Neural progenitor cell (in vitro differentiated cells): ENCODE results near the gene STN1. TPM values are rescaled to one million over a fixed set of nuclear protein-coding genes. Genes with fewer than 3 reads are reported as not detected.

Experiments used
- DNase-seq: peaks from one replicate; pipeline ENCODE4 v3.0.0-alpha.2; 2016; ENCODE audit warnings: low spot score
- H2AFZ ChIP-seq: fragments of 200-600 bp; sonication (generic); replicated peaks from 2 replicates; pipeline ENCODE4 v1.6.1; 2016; ENCODE audit warnings: antibody characterized with exemption
- H3F3A ChIP-seq: fragments of 200-600 bp; sonication (generic); 2 replicates; pipeline ENCODE4 v1.6.1; 2016; ENCODE audit warnings: antibody characterized with exemption, low read depth
- H3K27ac ChIP-seq: fragments of 200-600 bp; sonication (generic); 2 replicates; pipeline ENCODE4 v1.5.1; 2016; ENCODE audit warnings: mild to moderate bottlenecking
- H3K27me3 ChIP-seq: fragments of 200-600 bp; sonication (generic); 2 replicates; pipeline ENCODE4 v1.6.1; 2016; ENCODE audit warnings: mild to moderate bottlenecking, moderate library complexity
- H3K36me3 ChIP-seq: fragments of 200-600 bp; sonication (generic); 2 replicates; pipeline ENCODE4 v1.5.1; 2016
- H3K4me1 ChIP-seq: fragments of 200-600 bp; sonication (generic); 2 replicates; pipeline ENCODE4 v1.6.1; 2016; ENCODE audit warnings: mixed run types
- H3K4me2 ChIP-seq: fragments of 200-600 bp; sonication (generic); 2 replicates; pipeline ENCODE4 v1.6.1; 2016
- H3K4me3 ChIP-seq: fragments of 200-600 bp; sonication (generic); 2 replicates; pipeline ENCODE4 v1.5.1; 2016
- H3K79me2 ChIP-seq: fragments of 200-600 bp; sonication (generic); 2 replicates; pipeline ENCODE4 v1.6.1; 2016; ENCODE audit warnings: low read depth
- H3K9ac ChIP-seq: fragments of 200-600 bp; sonication (generic); 2 replicates; pipeline ENCODE4 v1.6.1; 2016
- H3K9me3 ChIP-seq: fragments of 200-600 bp; sonication (generic); 2 replicates; pipeline ENCODE4 v1.5.1; 2016; ENCODE audit warnings: low read depth
- H4K20me1 ChIP-seq: fragments of 200-600 bp; sonication (generic); 2 replicates; pipeline ENCODE4 v1.6.1; 2016; ENCODE audit warnings: low read depth
- H3K27ac Mint-ChIP-seq: 3 replicates; pipeline ENCODE4 v1.8.0; 2021; ENCODE audit warnings: mixed read lengths
- H3K27me3 Mint-ChIP-seq: 2 replicates; pipeline ENCODE4 v1.8.0; 2022; ENCODE audit warnings: low read depth, mild to moderate bottlenecking, inconsistent platforms, moderate library complexity, mixed read lengths; ENCODE audit not compliant: insufficient read depth
- H3K36me3 Mint-ChIP-seq: 3 replicates; pipeline ENCODE4 v1.8.0; 2021; ENCODE audit warnings: mixed read lengths
- H3K4me1 Mint-ChIP-seq: 3 replicates; pipeline ENCODE4 v1.8.0; 2021; ENCODE audit warnings: mixed read lengths
- H3K4me3 Mint-ChIP-seq: 3 replicates; pipeline ENCODE4 v1.8.0; 2021; ENCODE audit warnings: mild to moderate bottlenecking, moderate library complexity, mixed read lengths
- H3K9me3 Mint-ChIP-seq: 3 replicates; pipeline ENCODE4 v1.8.0; 2020; ENCODE audit warnings: mixed read lengths
- EZH2 ChIP-seq: fragments of 200-600 bp; sonication (generic); IDR thresholded peaks from 2 replicates; pipeline ENCODE4 v1.6.1; 2017; ENCODE audit warnings: antibody characterized with exemption, mild to moderate bottlenecking, moderate library complexity
- EZH2phosphoT487 ChIP-seq: fragments of 200-600 bp; sonication (generic); IDR thresholded peaks from 2 replicates; pipeline ENCODE4 v1.6.1; 2017; ENCODE audit warnings: antibody characterized with exemption
- total RNA-seq: library from RNA; depleted of rRNA; stranded (reverse); fragments of >200 nt; gene quantifications from 2 replicates; pipeline ENCODE4 v1.2.3, GENCODE V29; 2015; ENCODE audit warnings: low replicate concordance
- TF ChIP-seq, protein P1 (sequence below): fragments of 200-600 bp; sonication (generic); IDR thresholded peaks from 2 replicates; pipeline ENCODE4 v1.5.1; 2017; ENCODE audit warnings: antibody characterized with exemption, mild to moderate bottlenecking

The STN1 gene
- total RNA-seq, 1 donor from 2014 or later: 32.0 TPM

DNA sequence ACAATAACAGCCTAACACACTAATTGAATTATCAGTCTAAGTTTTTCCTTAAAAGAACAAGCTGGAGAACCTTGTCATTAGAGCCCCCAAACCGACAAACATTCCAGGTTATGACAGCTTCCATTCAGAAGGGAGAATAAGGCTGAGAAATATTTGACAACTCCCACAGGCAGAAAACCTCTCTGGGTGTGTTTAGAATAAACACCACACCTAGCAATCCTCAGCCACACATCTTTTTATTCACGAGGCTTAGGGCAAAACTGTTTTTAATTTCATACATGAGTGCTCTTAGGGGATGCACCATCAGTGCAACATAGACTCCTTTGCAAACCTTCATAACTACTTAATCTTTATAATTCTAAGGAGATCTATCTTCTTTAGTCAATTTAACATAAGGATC lies 24.2 kb downstream of the STN1 start:
- Mint-ChIP-seq H3K27me3 (no peaks in the 10 kb centered on the region), H3K4me1 (peaks cover 33% of the 10 kb centered on the region), H3K27ac (no peak overlapping the region), H3K9me3 (no peaks in the 10 kb centered on the region), H3K4me3 (no peak overlapping the region), H3K36me3 (peaks cover 13% of the 10 kb centered on the region)
- H3K4me3 ChIP-seq: no peak overlapping the region
- H3F3A ChIP-seq: no peaks in the 10 kb centered on the region
- H3K27ac ChIP-seq: no peak overlapping the region
- no peaks in the 10 kb centered on the region for H3K9me3 ChIP-seq
- no peak overlapping the region for H3K9ac ChIP-seq
- no peaks in the 10 kb centered on the region for H4K20me1 ChIP-seq
- H3K4me2 ChIP-seq: no peak overlapping the region
- H3K4me1 ChIP-seq: peaks cover 13% of the 10 kb centered on the region
- H3K36me3 ChIP-seq: no peaks in the 10 kb centered on the region
- no peak for DNase-seq
- TF ChIP-seq EZH2: no peak
- TF ChIP-seq, protein P1, sequence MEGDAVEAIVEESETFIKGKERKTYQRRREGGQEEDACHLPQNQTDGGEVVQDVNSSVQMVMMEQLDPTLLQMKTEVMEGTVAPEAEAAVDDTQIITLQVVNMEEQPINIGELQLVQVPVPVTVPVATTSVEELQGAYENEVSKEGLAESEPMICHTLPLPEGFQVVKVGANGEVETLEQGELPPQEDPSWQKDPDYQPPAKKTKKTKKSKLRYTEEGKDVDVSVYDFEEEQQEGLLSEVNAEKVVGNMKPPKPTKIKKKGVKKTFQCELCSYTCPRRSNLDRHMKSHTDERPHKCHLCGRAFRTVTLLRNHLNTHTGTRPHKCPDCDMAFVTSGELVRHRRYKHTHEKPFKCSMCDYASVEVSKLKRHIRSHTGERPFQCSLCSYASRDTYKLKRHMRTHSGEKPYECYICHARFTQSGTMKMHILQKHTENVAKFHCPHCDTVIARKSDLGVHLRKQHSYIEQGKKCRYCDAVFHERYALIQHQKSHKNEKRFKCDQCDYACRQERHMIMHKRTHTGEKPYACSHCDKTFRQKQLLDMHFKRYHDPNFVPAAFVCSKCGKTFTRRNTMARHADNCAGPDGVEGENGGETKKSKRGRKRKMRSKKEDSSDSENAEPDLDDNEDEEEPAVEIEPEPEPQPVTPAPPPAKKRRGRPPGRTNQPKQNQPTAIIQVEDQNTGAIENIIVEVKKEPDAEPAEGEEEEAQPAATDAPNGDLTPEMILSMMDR: no peak
- TF ChIP-seq EZH2phosphoT487: no peak
- no peaks in the 10 kb centered on the region for H3K27me3 ChIP-seq
- H3K79me2 ChIP-seq: no peaks in the 10 kb centered on the region
- H2AFZ ChIP-seq: no peak overlapping the region

DNA sequence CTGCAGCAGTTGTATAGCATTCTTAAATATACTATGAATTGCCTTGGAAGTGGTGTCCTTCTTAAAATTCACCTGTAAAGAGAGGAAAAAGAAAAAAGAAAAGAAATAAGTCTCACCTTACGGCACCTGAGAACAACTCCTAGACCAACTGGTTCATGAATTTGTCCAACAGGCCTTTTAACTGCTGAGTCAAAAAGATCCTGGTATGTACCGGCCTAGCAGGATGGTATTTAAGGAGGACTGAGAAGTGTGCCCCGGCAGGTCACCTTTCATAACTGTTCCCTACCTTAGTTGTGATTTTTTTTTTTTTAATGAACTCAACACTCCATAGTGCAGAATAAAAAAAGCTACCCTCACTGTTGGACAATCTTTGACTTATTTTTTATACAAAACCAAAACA lies 25.8 kb downstream of the STN1 start:
- TF ChIP-seq EZH2phosphoT487: no peak
- TF ChIP-seq, protein P1: no peak
- no peak overlapping the region for H3K4me3 Mint-ChIP-seq
- no peaks in the 10 kb centered on the region for H3K9me3 Mint-ChIP-seq

DNA sequence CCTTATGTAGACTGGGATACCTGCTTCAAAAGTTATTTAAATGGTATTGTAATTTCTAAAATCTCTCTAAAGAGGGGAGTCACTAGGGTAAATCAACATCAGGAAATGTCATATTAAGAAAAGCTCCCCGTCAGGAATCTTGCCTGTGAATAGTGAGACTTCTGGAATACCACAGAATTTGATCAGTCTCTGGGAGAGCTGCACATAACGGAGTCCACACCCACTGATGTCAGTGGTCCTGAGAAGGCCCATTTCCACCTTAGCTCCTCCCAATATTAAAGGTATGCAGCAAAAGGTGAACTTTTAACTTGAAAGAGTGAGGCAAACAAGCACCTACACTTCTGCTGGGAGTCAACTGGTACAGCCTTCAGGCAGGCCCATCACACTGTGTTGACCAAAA lies 27.3 kb downstream of the STN1 start:
- DNase-seq: no peak
- peaks cover 6% of the 10 kb centered on the region for H3K36me3 Mint-ChIP-seq
- Histone ChIP-seq H3K9ac (no peak overlapping the region), H2AFZ (no peak overlapping the region), H3K36me3 (no peaks in the 10 kb centered on the region), H3F3A (no peaks in the 10 kb centered on the region), H3K4me1 (peaks cover 13% of the 10 kb centered on the region), H3K4me2 (no peak overlapping the region), H3K79me2 (no peaks in the 10 kb centered on the region), H3K27me3 (no peaks in the 10 kb centered on the region), H4K20me1 (no peaks in the 10 kb centered on the region), H3K4me3 (no peak overlapping the region), H3K9me3 (no peaks in the 10 kb centered on the region), H3K27ac (no peak overlapping the region)
- H3K4me3 Mint-ChIP-seq: no peak overlapping the region
- peaks cover 32% of the 10 kb centered on the region for H3K4me1 Mint-ChIP-seq
- H3K27ac Mint-ChIP-seq: no peak overlapping the region
- TF ChIP-seq EZH2 (no peak), EZH2phosphoT487 (no peak)
- TF ChIP-seq, protein P1: no peak
- no peaks in the 10 kb centered on the region for H3K9me3 Mint-ChIP-seq
- H3K27me3 Mint-ChIP-seq: no peaks in the 10 kb centered on the region

More for the DNA sequence above, 25.8 kb downstream of the STN1 start:
- Histone ChIP-seq H3K9ac (no peak overlapping the region), H3F3A (no peaks in the 10 kb centered on the region), H3K4me3 (no peak overlapping the region), H3K4me2 (no peak overlapping the region), H3K36me3 (no peaks in the 10 kb centered on the region), H4K20me1 (no peaks in the 10 kb centered on the region), H3K27ac (no peak overlapping the region), H3K4me1 (peaks cover 13% of the 10 kb centered on the region), H2AFZ (no peak overlapping the region), H3K9me3 (no peaks in the 10 kb centered on the region), H3K79me2 (no peaks in the 10 kb centered on the region), H3K27me3 (no peaks in the 10 kb centered on the region)
- peaks cover 37% of the 10 kb centered on the region for H3K4me1 Mint-ChIP-seq
- no peaks in the 10 kb centered on the region for H3K27me3 Mint-ChIP-seq
- DNase-seq: no peak
- no peak overlapping the region for H3K27ac Mint-ChIP-seq
- peaks cover 6% of the 10 kb centered on the region for H3K36me3 Mint-ChIP-seq
